Astrocyte (in vitro differentiated cells and primary cell): Measurements from ENCODE around the gene ADGRD2. TPM values are rescaled to one million over a fixed set of nuclear protein-coding genes. Genes with fewer than 3 reads are reported as not detected.

Experiments
- DNase-seq: peaks from one replicate; pipeline ENCODE4 v3.0.0-alpha.2; 2010; ENCODE audit warnings: low read depth
- FAIRE-seq: peaks from 2 replicates; lab custom pipeline; 2011; peaks lifted over from hg19 to GRCh38; lab: Jason Lieb, UNC
- H2AFZ ChIP-seq: 2 replicates; pipeline ENCODE4 v1.6.0; 2012; ENCODE audit warnings: low read depth, low read length, inconsistent platforms
- H3K27ac ChIP-seq: 2 replicates; pipeline ENCODE4 v1.5.1; 2011; ENCODE audit warnings: low read depth, low read length, inconsistent platforms
- H3K27me3 ChIP-seq: 2 replicates; pipeline ENCODE4 v1.6.0; 2011; ENCODE audit warnings: low read length, inconsistent platforms; ENCODE audit not compliant: insufficient read depth
- H3K36me3 ChIP-seq: 2 replicates; pipeline ENCODE4 v1.5.1; 2011; ENCODE audit warnings: low read length, inconsistent platforms; ENCODE audit not compliant: insufficient read depth
- H3K4me1 ChIP-seq: 2 replicates; pipeline ENCODE4 v1.5.1; 2011; ENCODE audit warnings: low read length, inconsistent platforms; ENCODE audit not compliant: insufficient read depth
- H3K4me2 ChIP-seq: 2 replicates; pipeline ENCODE4 v1.6.0; 2012; ENCODE audit warnings: low read length, inconsistent platforms
- H3K4me3 ChIP-seq: 2 replicates; pipeline ENCODE4 v1.5.1; 2011; ENCODE audit warnings: low read depth, mild to moderate bottlenecking, low read length, inconsistent platforms; ENCODE audit not compliant: insufficient read depth
- H3K79me2 ChIP-seq: 2 replicates; pipeline ENCODE4 v1.6.0; 2012; ENCODE audit warnings: mild to moderate bottlenecking, low read length, inconsistent platforms; ENCODE audit not compliant: insufficient read depth
- H3K9ac ChIP-seq: 2 replicates; pipeline ENCODE4 v1.6.0; 2012; ENCODE audit warnings: mild to moderate bottlenecking, low read length, inconsistent platforms
- H3K9me3 ChIP-seq: 2 replicates; pipeline ENCODE4 v1.5.1; 2012; ENCODE audit warnings: low read depth, mild to moderate bottlenecking, low read length, inconsistent platforms; ENCODE audit not compliant: insufficient read depth
- H4K20me1 ChIP-seq: 2 replicates; pipeline ENCODE4 v1.6.0; 2012; ENCODE audit warnings: low read length, inconsistent platforms; ENCODE audit not compliant: insufficient read depth
- H3K27ac Mint-ChIP-seq: one replicate; pipeline ENCODE4 v1.8.0; 2021; ENCODE audit warnings: mild to moderate bottlenecking, mixed read lengths; ENCODE audit not compliant: unreplicated experiment
- H3K27me3 Mint-ChIP-seq: one replicate; pipeline ENCODE4 v1.8.0; 2021; ENCODE audit warnings: low read depth, mixed read lengths; ENCODE audit not compliant: unreplicated experiment
- H3K36me3 Mint-ChIP-seq: one replicate; pipeline ENCODE4 v1.8.0; 2021; ENCODE audit warnings: low read depth, mixed read lengths; ENCODE audit not compliant: unreplicated experiment
- H3K4me1 Mint-ChIP-seq: one replicate; pipeline ENCODE4 v1.8.0; 2021; ENCODE audit warnings: low read depth, mixed read lengths; ENCODE audit not compliant: unreplicated experiment
- H3K4me3 Mint-ChIP-seq: one replicate; pipeline ENCODE4 v1.8.0; 2021; ENCODE audit warnings: mild to moderate bottlenecking, moderate library complexity, mixed read lengths; ENCODE audit not compliant: unreplicated experiment
- H3K9me3 Mint-ChIP-seq: one replicate; pipeline ENCODE4 v1.8.0; 2021; ENCODE audit warnings: mild to moderate bottlenecking, mixed read lengths; ENCODE audit not compliant: unreplicated experiment
- CTCF ChIP-seq: IDR thresholded peaks from 2 replicates; pipeline ENCODE4 v1.5.1; 2011; ENCODE audit warnings: low read depth, mild to moderate bottlenecking, inconsistent platforms, low read length, moderate library complexity; ENCODE audit not compliant: insufficient read depth
- EZH2 ChIP-seq: IDR thresholded peaks from 2 replicates; pipeline ENCODE4 v1.6.1; 2012; ENCODE audit warnings: mild to moderate bottlenecking, low read length, inconsistent platforms; ENCODE audit not compliant: insufficient read depth
- total RNA-seq: library from RNA; stranded (reverse); gene quantifications from 2 replicates; pipeline ENCODE4 v1.2.1, GENCODE V29; 2021

ADGRD2 gene
- total RNA-seq, 1 donor from 2014 or later: not detected

GRCh38 chr9:124485201-124485600 is 35.0 kb downstream of the ADGRD2 start:
- TF ChIP-seq CTCF (no peak), EZH2 (no peak)
- Mint-ChIP-seq H3K27ac (no peak overlapping the region), H3K36me3 (peaks cover 3% of the 10 kb centered on the region), H3K4me1 (peaks cover 2% of the 10 kb centered on the region), H3K4me3 (no peak overlapping the region), H3K27me3 (peaks cover 49% of the 10 kb centered on the region), H3K9me3 (peaks cover 4% of the 10 kb centered on the region)
- no peaks in the 10 kb centered on the region for H3K4me1 ChIP-seq
- no peak for FAIRE-seq
- H3K4me3 ChIP-seq: no peak overlapping the region
- no peak overlapping the region for H3K4me2 ChIP-seq
- no peak overlapping the region for H3K9ac ChIP-seq
- no peak for DNase-seq
- H3K36me3 ChIP-seq: no peaks in the 10 kb centered on the region
- H3K27ac ChIP-seq: no peak overlapping the region
- H3K79me2 ChIP-seq: no peaks in the 10 kb centered on the region
- H2AFZ ChIP-seq: no peak overlapping the region
- no peaks in the 10 kb centered on the region for H4K20me1 ChIP-seq
- no peaks in the 10 kb centered on the region for H3K9me3 ChIP-seq
- H3K27me3 ChIP-seq: peaks cover 51% of the 10 kb centered on the region

GRCh38 chr9:124485936-124486335 is 35.7 kb downstream of the ADGRD2 start:
- no peak for TF ChIP-seq CTCF
- no peak for TF ChIP-seq EZH2
- H3K27me3 Mint-ChIP-seq: peaks cover 51% of the 10 kb centered on the region
- Histone ChIP-seq H3K27me3 (peaks cover 52% of the 10 kb centered on the region), H3K9ac (no peak overlapping the region), H3K9me3 (no peaks in the 10 kb centered on the region), H3K79me2 (no peaks in the 10 kb centered on the region), H3K4me3 (no peak overlapping the region), H3K4me2 (no peak overlapping the region), H3K4me1 (no peaks in the 10 kb centered on the region), H4K20me1 (no peaks in the 10 kb centered on the region), H2AFZ (no peak overlapping the region), H3K27ac (no peak overlapping the region), H3K36me3 (no peaks in the 10 kb centered on the region)
- H3K4me1 Mint-ChIP-seq: peaks cover 2% of the 10 kb centered on the region
- no peak overlapping the region for H3K27ac Mint-ChIP-seq
- no peak overlapping the region for H3K4me3 Mint-ChIP-seq
- H3K9me3 Mint-ChIP-seq: peaks cover 4% of the 10 kb centered on the region
- FAIRE-seq (no peak), DNase-seq (no peak)
- H3K36me3 Mint-ChIP-seq: peaks cover 3% of the 10 kb centered on the region

GRCh38 chr9:124486778-124487259 is 36.6 kb downstream of the ADGRD2 start:
- peaks cover 2% of the 10 kb centered on the region for H3K4me1 Mint-ChIP-seq
- DNase-seq (no peak), FAIRE-seq (no peak)
- no peak overlapping the region for H3K27ac ChIP-seq
- H3K4me1 ChIP-seq: no peaks in the 10 kb centered on the region
- peaks cover 47% of the 10 kb centered on the region for H3K27me3 Mint-ChIP-seq
- H3K79me2 ChIP-seq: no peaks in the 10 kb centered on the region
- H3K27me3 ChIP-seq: peaks cover 50% of the 10 kb centered on the region
- no peaks in the 10 kb centered on the region for H3K36me3 ChIP-seq
- no peaks in the 10 kb centered on the region for H4K20me1 ChIP-seq
- H3K4me2 ChIP-seq: no peak overlapping the region
- no peak overlapping the region for H3K4me3 Mint-ChIP-seq
- no peak overlapping the region for H3K9ac ChIP-seq
- no peak overlapping the region for H3K27ac Mint-ChIP-seq
- no peaks in the 10 kb centered on the region for H3K9me3 ChIP-seq
- TF ChIP-seq CTCF (no peak), EZH2 (no peak)
- no peak overlapping the region for H3K4me3 ChIP-seq
- H3K36me3 Mint-ChIP-seq: peaks cover 3% of the 10 kb centered on the region
- no peak overlapping the region for H2AFZ ChIP-seq
- H3K9me3 Mint-ChIP-seq: peaks cover 4% of the 10 kb centered on the region
